HCT116 (cell line): ENCODE measurements around the gene ZNF552. TPM values are rescaled to one million over a fixed set of nuclear protein-coding genes. Genes with fewer than 3 reads are reported as not detected.

Experiments used
- ATAC-seq: fragments of 200-7000 bp; cut with Tn5 transposase; 2 replicates; pipeline ENCODE4 v1.9.1; 2020; ENCODE audit warnings: mild to moderate bottlenecking, moderate library complexity
- BruUV-seq: library from RNA; stranded (reverse); fragments of 400-500 nt; replicated peaks from 2 replicates; lab custom pipeline; 2021; lab: Mats Ljungman, UMichigan
- CTCF ChIA-PET: fragments of 300-600 bp; sonication (Branson Sonifier 250); formaldehyde crosslinking; loops from one replicate; lab custom pipeline; 2021; ENCODE audit warnings: antibody characterized with exemption; lab: Charles Lee
- POLR2A ChIA-PET: fragments of 300-600, 350-600 bp; sonication (Branson Sonifier 250); formaldehyde crosslinking; loops from one replicate; lab custom pipeline; 2021; ENCODE audit warnings: antibody characterized with exemption; lab: Charles Lee
- RAD21 ChIA-PET, 2 experiments: fragments of 300-600 bp; sonication (Branson Sonifier 250); formaldehyde crosslinking; loops; one replicate each; lab custom pipeline; 2023; ENCODE audit warnings: low total read pairs in 2 of 2; ENCODE audit not compliant: uncharacterized antibody in 2 of 2, unreplicated experiment in 2 of 2, low non-redundant PET in 1 of 2; lab: Charles Lee
- DNase-seq: peaks from one replicate; pipeline ENCODE4 v3.0.0-alpha.2; 2010; ENCODE audit warnings: low read depth, low spot score
- H2AFZ ChIP-seq: fragments of 200-600 bp; shearing (Covaris generic), sonication (generic); 2 replicates; pipeline ENCODE4 v1.6.1; 2017; ENCODE audit warnings: low read depth, mixed run types, mixed read lengths, antibody characterized with exemption, low read length; ENCODE audit not compliant: poor library complexity, severe bottlenecking
- H3K27ac ChIP-seq: 2 replicates; pipeline ENCODE4 v1.5.1; 2012; ENCODE audit warnings: low read depth, low read length
- H3K27me3 ChIP-seq: fragments of 200-600 bp; sonication (generic); 2 replicates; pipeline ENCODE4 v1.6.1; 2016; ENCODE audit warnings: mixed run types, low read length, mixed read lengths; ENCODE audit not compliant: insufficient read depth
- H3K36me3 ChIP-seq, 2 experiments: fragments of 200-500 bp in 1 of 2; fragments of 200-600 bp in 1 of 2; sonication (Bioruptor generic) in 1 of 2; sonication (generic) in 1 of 2; 2 replicates each; pipeline versions ENCODE4 v1.5.1 to v1.6.1; 2014 to 2016; ENCODE audit warnings: low read length in 2 of 2, inconsistent platforms in 1 of 2, mixed read lengths in 1 of 2, mixed run types in 1 of 2; ENCODE audit not compliant: insufficient read depth in 2 of 2, control insufficient read depth in 1 of 2
- H3K4me1 ChIP-seq, 2 experiments: fragments of 200-600 bp in 1 of 2; sonication (generic) in 1 of 2; 2 replicates each; pipeline versions ENCODE4 v1.5.1 to v1.6.1; 2012 to 2017; ENCODE audit warnings: low read length in 2 of 2, inconsistent platforms in 1 of 2, mild to moderate bottlenecking in 1 of 2, mixed read lengths in 1 of 2, mixed run types in 1 of 2, moderate library complexity in 1 of 2; ENCODE audit not compliant: insufficient read depth in 2 of 2, control insufficient read depth in 1 of 2
- H3K4me2 ChIP-seq: fragments of 200-600 bp; sonication (generic); 2 replicates; pipeline ENCODE4 v1.6.1; 2017; ENCODE audit warnings: mixed run types, low read length, mixed read lengths
- H3K4me3 ChIP-seq, 2 experiments: fragments of 200-600 bp in 1 of 2; sonication (generic) in 1 of 2; replicated peaks in 1 of 2; 2 replicates each; pipeline ENCODE4 v1.5.1; 2011 to 2016; ENCODE audit warnings: low read length in 2 of 2, control low read depth in 1 of 2, low read depth in 1 of 2, mild to moderate bottlenecking in 1 of 2, mixed read lengths in 1 of 2, mixed run types in 1 of 2
- H3K79me2 ChIP-seq: fragments of 200-600 bp; sonication (generic); 2 replicates; pipeline ENCODE4 v1.6.1; 2017; ENCODE audit warnings: mild to moderate bottlenecking, mixed run types, low read length, moderate library complexity, mixed read lengths; ENCODE audit not compliant: insufficient read depth
- H3K9ac ChIP-seq: fragments of 200-600 bp; sonication (generic); 2 replicates; pipeline ENCODE4 v1.6.1; 2016; ENCODE audit warnings: low read length, mixed read lengths
- H3K9me2 ChIP-seq: fragments of 200-600 bp; sonication (generic), shearing (Covaris generic); 2 replicates; pipeline ENCODE4 v1.6.1; 2017; ENCODE audit warnings: mixed run types, mild to moderate bottlenecking, moderate library complexity; ENCODE audit not compliant: insufficient read depth
- H3K9me3 ChIP-seq, 2 experiments: fragments of 200-500 bp in 1 of 2; fragments of 200-600 bp in 1 of 2; sonication (Bioruptor generic) in 1 of 2; sonication (generic) in 1 of 2; 2 replicates each; pipeline ENCODE4 v1.6.1; 2014 to 2017; ENCODE audit warnings: low read length in 2 of 2, mixed read lengths in 2 of 2, inconsistent platforms in 1 of 2, low read depth in 1 of 2, mild to moderate bottlenecking in 1 of 2, mixed run types in 1 of 2, moderate library complexity in 1 of 2; ENCODE audit not compliant: control insufficient read depth in 1 of 2, insufficient read depth in 1 of 2
- H4K20me1 ChIP-seq: fragments of 200-600 bp; sonication (generic), shearing (Covaris generic); 2 replicates; pipeline ENCODE4 v1.6.1; 2017; ENCODE audit warnings: mixed run types, mild to moderate bottlenecking, moderate library complexity; ENCODE audit not compliant: insufficient read depth
- CEBPB ChIP-seq: IDR thresholded peaks from 2 replicates; pipeline ENCODE4 v1.6.1; 2012; ENCODE audit warnings: low read depth
- CTCF ChIP-seq, 3 experiments: fragments of 200-600 bp in 1 of 3; sonication (generic) in 1 of 3; IDR thresholded peaks in 2 of 3; conservative IDR thresholded peaks in 1 of 3; 2 replicates each; pipeline ENCODE4 v1.5.1; 2012 to 2017; ENCODE audit warnings: low read depth in 2 of 3, low read length in 2 of 3, antibody characterized with exemption in 1 of 3, borderline replicate concordance in 1 of 3, control low read depth in 1 of 3, mild to moderate bottlenecking in 1 of 3, mixed read lengths in 1 of 3, mixed run types in 1 of 3, moderate library complexity in 1 of 3; ENCODE audit not compliant: insufficient read depth in 1 of 3
- ELF1 ChIP-seq: IDR thresholded peaks from 2 replicates; pipeline ENCODE4 v1.6.1; 2012; ENCODE audit warnings: low read depth, borderline replicate concordance
- EZH2 ChIP-seq: fragments of 200-600 bp; sonication (generic); IDR thresholded peaks from 2 replicates; pipeline ENCODE4 v1.6.1; 2017; ENCODE audit warnings: antibody characterized with exemption, mixed run types
- EZH2phosphoT487 ChIP-seq: fragments of 200-600 bp; IDR thresholded peaks from 2 replicates; pipeline ENCODE4 v1.6.1; 2018; ENCODE audit warnings: antibody characterized with exemption, borderline replicate concordance
- FOSL1 ChIP-seq: IDR thresholded peaks from 2 replicates; pipeline ENCODE4 v1.6.1; 2012; ENCODE audit warnings: low read depth
- JUND ChIP-seq: IDR thresholded peaks from 2 replicates; pipeline ENCODE4 v1.6.1; 2012
- POLR2A ChIP-seq: IDR thresholded peaks from 2 replicates; pipeline ENCODE4 v1.7.0; 2011; ENCODE audit warnings: borderline replicate concordance; ENCODE audit not compliant: insufficient read depth, insufficient read length; ENCODE audit errors: extremely low read depth
- POLR2AphosphoS5 ChIP-seq: IDR thresholded peaks from 2 replicates; pipeline ENCODE4 v1.6.1; 2011; ENCODE audit warnings: mild to moderate bottlenecking, low read depth, low read length, moderate library complexity
- SP1 ChIP-seq: IDR thresholded peaks from 2 replicates; pipeline ENCODE4 v1.6.1; 2012; ENCODE audit warnings: low read depth
- SRF ChIP-seq: IDR thresholded peaks from 2 replicates; pipeline ENCODE4 v1.6.1; 2012; ENCODE audit warnings: low read depth
- ZFX ChIP-seq: fragments of 450-650 bp; IDR thresholded peaks from 2 replicates; pipeline ENCODE4 v1.6.1; 2017
- intact Hi-C: fragments of 100-400 bp; cut with micrococcal nuclease; formaldehyde crosslinking; loops from 2 replicates; pipeline ENCODE4 v1.10.0; 2022
- total RNA-seq: library from RNA; stranded (reverse); gene quantifications from one replicate; pipeline ENCODE4 v1.2.1, GENCODE V29; 2021; ENCODE audit not compliant: unreplicated experiment
- TF ChIP-seq, protein P1 (sequence below): IDR thresholded peaks from 2 replicates; pipeline ENCODE4 v1.6.1; 2012

Gene ZNF552
- total RNA-seq, 1 experiment from 2014 or later: 7.1 TPM

DNA sequence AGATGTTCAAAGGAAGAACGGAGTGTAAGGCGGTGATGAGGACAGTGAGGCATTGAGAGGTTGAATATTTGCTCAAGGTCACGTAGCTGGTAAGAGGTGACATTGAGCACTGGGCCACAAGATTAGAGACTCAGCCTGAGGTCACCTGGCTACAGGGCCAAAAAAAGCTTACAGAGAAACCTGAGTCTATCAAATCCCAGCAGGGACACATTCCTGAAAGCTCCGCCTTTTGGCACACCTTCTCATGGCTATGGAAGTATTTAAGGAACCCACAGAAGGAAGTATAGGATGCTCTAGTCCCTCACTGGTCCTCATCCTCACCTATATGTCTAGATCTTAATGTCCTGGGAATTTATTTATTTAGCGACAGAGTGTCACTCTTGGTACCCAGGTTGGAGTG lies 27.8 kb downstream of the ZNF552 start:
- no TSS peak for BruUV-seq
- no peaks in the 10 kb centered on the region for H3K9me2 ChIP-seq
- ChIA-PET POLR2A (no interaction called here), RAD21 (no interaction called here), CTCF (no interaction called here)
- peaks cover 0 to 4% of the 10 kb centered on the region in 2 experiments; a peak in 1 of 4 replicates for H3K9me3 ChIP-seq
- H3K4me3 ChIP-seq: no peak overlapping the region
- H4K20me1 ChIP-seq: no peaks in the 10 kb centered on the region
- no peak overlapping the region for H3K27ac ChIP-seq
- peaks cover 0 to 5% of the 10 kb centered on the region in 2 experiments; a peak in 1 of 4 replicates for H3K36me3 ChIP-seq
- no peak overlapping the region for H3K9ac ChIP-seq
- H3K79me2 ChIP-seq: no peaks in the 10 kb centered on the region
- H2AFZ ChIP-seq: no peak overlapping the region
- intact Hi-C loops: no loop called here
- DNase-seq (no peak), ATAC-seq (no peak)
- TF ChIP-seq CTCF (IDR thresholded peaks at IDR 0.05 in 2 of 3, conservative IDR thresholded peaks at IDR 0.05 in 1 of 3; ENCODE audit: borderline replicate concordance in 1 of 3, insufficient read depth in 1 of 3, low read depth in 2 of 3, low read length in 2 of 3) (no peak), ZFX (no peak), SP1 (no peak), EZH2phosphoT487 (no peak), SRF (no peak), EZH2 (no peak), POLR2A (no peak), CEBPB (no peak), POLR2AphosphoS5 (no peak), ELF1 (no peak), FOSL1 (no peak), JUND (no peak)
- TF ChIP-seq, protein P1, sequence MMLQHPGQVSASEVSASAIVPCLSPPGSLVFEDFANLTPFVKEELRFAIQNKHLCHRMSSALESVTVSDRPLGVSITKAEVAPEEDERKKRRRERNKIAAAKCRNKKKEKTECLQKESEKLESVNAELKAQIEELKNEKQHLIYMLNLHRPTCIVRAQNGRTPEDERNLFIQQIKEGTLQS: no peak
- H3K27me3 ChIP-seq: no peaks in the 10 kb centered on the region
- H3K4me1 ChIP-seq: no peaks in the 10 kb centered on the region
- H3K4me2 ChIP-seq: no peak overlapping the region
